ENCODE measurements around the gene UBE2R2. TPM values are rescaled to one million over a fixed set of nuclear protein-coding genes. Genes with fewer than 3 reads are reported as not detected.

The UBE2R2 gene
- total and polyA plus RNA-seq, 2 of the 8 experiments (the other 6 are each of a cell fraction or from before 2014, with no cell fraction given), result 19.4 to 42.1 TPM

GRCh38 chr9:33939924-33940874 is 123.2 kb downstream of the UBE2R2 start (continued):
- TF ChIP-seq EP300 (IDR thresholded peaks at IDR 0.05; ENCODE audit: borderline replicate concordance in 1 of 2, low read depth in 2 of 2, low read length in 2 of 2), result no peak
